GM23338 (cell line): Measurements from ENCODE around the gene YTHDC2.

Experiments
- EZH2 ChIP-seq: fragments of 200-600 bp; sonication (generic); IDR thresholded peaks from one replicate; pipeline ENCODE4 v1.8.0; 2017; ENCODE audit warnings: antibody characterized with exemption, mild to moderate bottlenecking, low read depth; ENCODE audit not compliant: unreplicated experiment
- EZH2phosphoT487 ChIP-seq: fragments of 200-600 bp; sonication (generic); IDR thresholded peaks from one replicate; pipeline ENCODE4 v1.8.1; 2018; ENCODE audit warnings: antibody characterized with exemption; ENCODE audit not compliant: unreplicated experiment
- JUNB ChIP-seq: IDR thresholded peaks from one replicate; pipeline ENCODE4 v1.6.1; 2016; ENCODE audit warnings: antibody characterized with exemption; ENCODE audit not compliant: unreplicated experiment
- POLR2AphosphoS5 ChIP-seq: IDR thresholded peaks from 2 replicates; pipeline ENCODE4 v1.6.1; 2016; ENCODE audit warnings: antibody characterized with exemption, low read depth
- REST ChIP-seq: IDR thresholded peaks from one replicate; pipeline ENCODE4 v1.6.1; 2018; ENCODE audit warnings: antibody characterized with exemption; ENCODE audit not compliant: unreplicated experiment
- ZNF462 ChIP-seq: fragments of 250-450 bp; sonication (Bioruptor Pico); IDR thresholded peaks from 2 replicates; pipeline ENCODE4 v1.5.0; 2020; ENCODE audit warnings: mild to moderate bottlenecking, moderate library complexity
- TF ChIP-seq, protein P1 (sequence below), 2 experiments: fragments of 200-600 bp in 1 of 2; sonication (generic) in 1 of 2; conservative IDR thresholded peaks; 2 replicates each; pipeline versions ENCODE4 v1.5.1 to v1.6.1; 2016 to 2017; ENCODE audit warnings: antibody characterized with exemption in 2 of 2, low read depth in 2 of 2, mild to moderate bottlenecking in 2 of 2, moderate library complexity in 1 of 2

- TF ChIP-seq, protein P1, sequence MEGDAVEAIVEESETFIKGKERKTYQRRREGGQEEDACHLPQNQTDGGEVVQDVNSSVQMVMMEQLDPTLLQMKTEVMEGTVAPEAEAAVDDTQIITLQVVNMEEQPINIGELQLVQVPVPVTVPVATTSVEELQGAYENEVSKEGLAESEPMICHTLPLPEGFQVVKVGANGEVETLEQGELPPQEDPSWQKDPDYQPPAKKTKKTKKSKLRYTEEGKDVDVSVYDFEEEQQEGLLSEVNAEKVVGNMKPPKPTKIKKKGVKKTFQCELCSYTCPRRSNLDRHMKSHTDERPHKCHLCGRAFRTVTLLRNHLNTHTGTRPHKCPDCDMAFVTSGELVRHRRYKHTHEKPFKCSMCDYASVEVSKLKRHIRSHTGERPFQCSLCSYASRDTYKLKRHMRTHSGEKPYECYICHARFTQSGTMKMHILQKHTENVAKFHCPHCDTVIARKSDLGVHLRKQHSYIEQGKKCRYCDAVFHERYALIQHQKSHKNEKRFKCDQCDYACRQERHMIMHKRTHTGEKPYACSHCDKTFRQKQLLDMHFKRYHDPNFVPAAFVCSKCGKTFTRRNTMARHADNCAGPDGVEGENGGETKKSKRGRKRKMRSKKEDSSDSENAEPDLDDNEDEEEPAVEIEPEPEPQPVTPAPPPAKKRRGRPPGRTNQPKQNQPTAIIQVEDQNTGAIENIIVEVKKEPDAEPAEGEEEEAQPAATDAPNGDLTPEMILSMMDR (conservative IDR thresholded peaks at IDR 0.05; ENCODE audit: low read depth in 2 of 2) = no peak
- TF ChIP-seq REST (no peak), EZH2 (no peak), JUNB (no peak), ZNF462 (no peak), EZH2phosphoT487 (no peak), POLR2AphosphoS5 (no peak)
These were observed 23.2 kb upstream of the YTHDC2 start for GRCh38 chr5:113490317-113490716.
